ENCODE data around the gene RPS19BP1. TPM values are rescaled to one million over a fixed set of nuclear protein-coding genes. Genes with fewer than 3 reads are reported as not detected.
A peak's percentile ranks its signal among the peaks of the same experiment; 100 is the strongest.

The RPS19BP1 gene
- total RNA-seq, 1 experiment from 2014 or later = 102 TPM

GRCh38 chr22:39514373-39514973, 18.1 kb downstream of the RPS19BP1 start:
- ChIA-PET CTCF (interaction anchor here (0.6 to 5.6 kb wide), 42 partner anchors 10 to 645 kb away, joined by 3 to 54 read pairs (median 5); partner anchors contain the start of genes MIEF1, RPS19BP1 and TAB1), POLR2A (no interaction called here)
- Mint-ChIP-seq H3K27me3 (ENCODE audit: low read depth) (peaks cover 83% of the 10 kb centered on the region), H3K4me3 (no peak overlapping the region), H3K36me3 (peaks cover 72% of the 10 kb centered on the region), H3K27ac (no peak overlapping the region), H3K9me3 (no peaks in the 10 kb centered on the region), H3K4me1 (peaks cover 8% of the 10 kb centered on the region)
- no peak for TF ChIP-seq ZNF671 (CRISPR knock-in tag; IDR thresholded peaks at IDR 0.05)
- peak; percentile 66 for TF ChIP-seq CTCF (IDR thresholded peaks at IDR 0.05)
- peak; percentile 73 for DNase-seq (ENCODE audit: low spot score)
- no peak; the same call in 1 of the 2 replicates for ATAC-seq

GRCh38 chr22:39513791-39514190, 18.8 kb downstream of the RPS19BP1 start:
- CTCF ChIA-PET = interaction anchor here (1.0 to 5.6 kb wide), 21 partner anchors 11 to 644 kb away, joined by 3 to 54 read pairs (median 7); partner anchors contain the start of gene MIEF1
- peaks cover 4% of the 10 kb centered on the region for H3K4me1 Mint-ChIP-seq
- DNase-seq (ENCODE audit: low spot score) = no peak
- H3K36me3 Mint-ChIP-seq = peaks cover 79% of the 10 kb centered on the region
- H3K27ac Mint-ChIP-seq = no peak overlapping the region
- H3K27me3 Mint-ChIP-seq (ENCODE audit: low read depth) = peaks cover 89% of the 10 kb centered on the region
- POLR2A ChIA-PET = no interaction called here
- TF ChIP-seq NFE2L1 (CRISPR knock-in tag; IDR thresholded peaks at IDR 0.05) (no peak), TEAD4 (CRISPR knock-in tag; IDR thresholded peaks at IDR 0.05) (no peak), STAT6 (CRISPR knock-in tag; conservative IDR thresholded peaks at IDR 0.05; ENCODE audit: low read depth) (no peak), NR3C1 (CRISPR knock-in tag; conservative IDR thresholded peaks at IDR 0.05; ENCODE audit: low read depth) (no peak), RORB (CRISPR knock-in tag; IDR thresholded peaks at IDR 0.05) (no peak), SOX15 (CRISPR knock-in tag; IDR thresholded peaks at IDR 0.05) (no peak)
- H3K4me3 Mint-ChIP-seq = no peak overlapping the region
- H3K9me3 Mint-ChIP-seq = no peaks in the 10 kb centered on the region
- ATAC-seq = no peak

- no peak for ATAC-seq
- no peak for DNase-seq (ENCODE audit: low spot score)
- Mint-ChIP-seq H3K36me3 (peaks cover 90% of the 10 kb centered on the region), H3K4me3 (no peak overlapping the region), H3K27me3 (ENCODE audit: low read depth) (peaks cover 96% of the 10 kb centered on the region), H3K9me3 (no peaks in the 10 kb centered on the region), H3K4me1 (no peaks in the 10 kb centered on the region), H3K27ac (no peak overlapping the region)
- ChIA-PET POLR2A (interaction anchor here (1.4 kb wide), 1 partner anchor 10 kb away, joined by 6 read pairs; the partner anchor contains the start of gene MIEF1), CTCF (interaction anchor here (4.0 kb wide), 1 partner anchor 16 kb away, joined by 19 read pairs; no protein-coding TSS in a partner anchor)
- no peak for TF ChIP-seq ATF3 (CRISPR knock-in tag; conservative IDR thresholded peaks at IDR 0.05)
- no peak for TF ChIP-seq E2F1 (CRISPR knock-in tag; IDR thresholded peaks at IDR 0.05)
- TF ChIP-seq PREB (CRISPR knock-in tag; IDR thresholded peaks at IDR 0.05; ENCODE audit: borderline replicate concordance) = no peak
- TF ChIP-seq ZNF425 (CRISPR knock-in tag; conservative IDR thresholded peaks at IDR 0.05) = no peak
- TF ChIP-seq GTF2I (CRISPR knock-in tag; conservative IDR thresholded peaks at IDR 0.05) = no peak
- no peak for TF ChIP-seq ZNF232 (CRISPR knock-in tag; IDR thresholded peaks at IDR 0.05)
- TF ChIP-seq ZNF416 (CRISPR knock-in tag; IDR thresholded peaks at IDR 0.05) = no peak
- no peak for TF ChIP-seq ARID4B (CRISPR knock-in tag; IDR thresholded peaks at IDR 0.05; ENCODE audit: borderline replicate concordance)
- TF ChIP-seq FOXK1 (CRISPR knock-in tag; IDR thresholded peaks at IDR 0.05) = no peak
- TF ChIP-seq CREB1 (CRISPR knock-in tag; IDR thresholded peaks at IDR 0.05) = no peak
These were observed 20.5 kb downstream of the RPS19BP1 start for GRCh38 chr22:39512026-39512425.

All from WTC11 (cell line).